CD4-positive, alpha-beta T cell treated with Interferon gamma for 1 hour (primary cell): ENCODE data around the gene ARSG.
"Not testable (repeated sequence)": the region's sequence is repeated elsewhere in the genome, so short reads cannot be mapped to it uniquely, and the experiment has no call there.

Source experiments
- DNase-seq: peaks from one replicate; pipeline ENCODE4 v3.0.0-alpha.2; 2020

The ARSG gene

DNA sequence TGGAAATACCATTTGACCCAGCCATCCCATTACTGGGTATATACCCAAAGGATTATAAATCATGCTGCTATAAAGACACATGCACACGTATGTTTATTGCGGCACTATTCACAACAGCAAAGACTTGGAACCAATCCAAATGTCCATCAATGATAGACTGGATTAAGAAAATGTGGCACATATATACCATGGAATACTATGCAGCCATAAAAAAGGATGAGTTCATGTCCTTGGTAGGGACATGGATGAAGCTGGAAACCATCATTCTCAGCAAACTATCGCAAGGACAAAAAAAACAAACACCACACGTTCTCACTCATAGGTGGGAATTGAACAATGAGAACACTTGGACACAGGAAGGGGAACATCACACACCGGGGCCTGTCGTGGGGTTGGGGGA lies 9.3 kb upstream of the ARSG start:
- DNase-seq: not testable (repeated sequence)

DNA sequence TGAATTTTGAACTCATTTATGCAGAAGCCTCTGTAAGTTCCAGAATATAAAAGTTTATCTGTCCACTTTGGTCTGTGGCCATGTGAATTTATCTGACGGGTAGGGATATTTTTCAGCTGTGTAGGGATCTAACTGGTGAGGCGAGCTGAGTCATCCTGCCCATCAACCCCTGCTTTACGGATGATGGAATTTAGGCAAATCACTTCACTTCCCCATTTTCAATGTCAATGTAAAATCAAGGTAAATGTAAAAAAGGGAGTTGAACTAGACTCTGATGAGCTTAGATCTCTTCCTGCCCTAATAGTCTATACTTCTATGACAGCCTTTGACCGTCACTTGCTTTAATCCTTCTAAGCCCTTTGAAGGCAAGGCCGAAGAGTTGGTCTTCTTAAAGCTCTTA lies 2.9 kb upstream of the ARSG start:
- DNase-seq: peak; percentile 43

DNA sequence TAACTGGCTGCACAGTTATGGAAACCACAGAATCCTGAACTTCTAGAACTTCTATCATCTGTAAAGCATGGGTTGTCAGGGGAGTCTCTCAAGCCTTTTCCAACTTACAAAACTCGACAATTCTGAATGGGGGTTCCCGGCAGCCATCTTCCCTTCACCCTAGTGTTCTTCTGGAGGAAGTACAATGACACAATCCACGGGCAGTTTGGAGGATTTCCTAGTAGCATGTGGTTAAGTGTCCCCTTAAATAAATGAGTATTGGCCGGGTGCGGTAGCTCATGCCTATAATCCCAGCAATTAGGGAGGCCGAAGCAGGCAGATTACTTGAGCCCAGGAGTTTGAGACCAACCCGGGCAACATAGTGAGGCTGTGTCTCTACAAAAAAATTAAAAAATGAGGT lies 2.5 kb upstream of the ARSG start:
- peak; percentile 48 for DNase-seq

DNA sequence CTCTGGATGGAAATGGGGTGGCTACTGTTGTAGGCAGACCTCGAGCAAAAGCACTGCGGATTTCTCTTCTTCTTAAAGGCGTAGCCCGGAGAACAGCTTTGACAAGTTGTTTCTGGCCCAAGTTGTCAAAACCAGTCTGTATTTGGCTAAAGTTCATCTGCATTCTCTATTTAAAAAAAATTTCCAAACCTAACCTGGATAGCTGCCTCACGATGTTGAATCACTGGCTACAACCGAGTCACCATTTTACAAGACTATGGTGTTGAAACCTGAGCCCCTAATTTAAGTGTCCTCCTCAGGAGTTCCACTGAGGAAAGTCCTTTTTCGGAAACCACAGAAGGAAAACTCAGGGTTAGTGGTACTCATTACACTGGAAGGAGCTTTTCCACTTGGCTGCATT lies 1.8 kb upstream of the ARSG start:
- DNase-seq: no peak

DNA sequence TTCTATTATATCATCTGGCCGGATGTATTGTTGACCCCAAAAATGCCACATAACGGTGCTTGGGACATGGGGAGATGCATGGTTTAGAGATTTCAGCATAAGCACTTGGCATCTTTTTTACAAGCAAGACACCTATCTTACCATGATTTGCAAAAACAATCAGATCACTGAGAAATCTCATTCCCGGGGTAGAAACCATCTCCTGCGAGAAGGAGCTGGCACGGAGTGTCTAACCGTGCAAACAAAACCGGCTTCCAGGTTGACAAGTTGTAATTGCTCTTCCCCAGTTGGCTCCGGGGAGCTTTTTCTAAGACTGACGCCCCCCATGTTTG lies 1.4 kb upstream of the ARSG start:
- no peak for DNase-seq

DNA sequence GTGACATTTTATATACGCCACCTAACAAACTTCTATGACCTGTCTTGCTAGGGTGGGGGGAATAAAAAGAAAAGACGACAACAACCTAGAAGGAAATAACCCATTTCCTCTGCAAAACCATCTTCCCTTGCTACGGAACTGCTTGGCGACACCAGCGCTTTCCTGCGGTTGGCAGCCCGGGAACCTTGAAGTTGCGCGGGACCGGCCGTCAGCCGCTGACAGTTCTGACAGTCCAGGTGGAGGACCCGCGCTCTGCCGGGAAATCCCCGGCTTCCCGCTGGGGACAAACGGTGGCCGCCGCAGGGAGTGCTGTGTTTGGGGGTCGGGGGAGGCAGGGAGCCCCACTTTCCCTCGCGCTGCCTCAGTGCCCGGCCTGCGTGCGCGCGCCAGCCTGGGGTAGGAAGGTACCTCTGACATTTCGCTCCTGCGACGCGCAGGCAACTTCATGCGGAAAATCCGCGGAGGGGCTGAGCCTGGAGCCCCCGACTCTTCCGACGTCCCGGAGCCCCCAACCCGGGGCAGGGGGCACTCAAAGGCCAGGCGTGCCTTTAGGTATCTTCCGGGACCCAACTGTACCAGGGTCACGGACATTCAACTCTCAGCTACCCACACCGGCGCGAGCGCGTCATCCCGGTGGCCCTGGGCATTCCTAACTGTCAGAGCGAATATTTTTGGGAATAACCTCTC lies 884 bp upstream of the ARSG start:
- DNase-seq: peak; percentile 69

DNA sequence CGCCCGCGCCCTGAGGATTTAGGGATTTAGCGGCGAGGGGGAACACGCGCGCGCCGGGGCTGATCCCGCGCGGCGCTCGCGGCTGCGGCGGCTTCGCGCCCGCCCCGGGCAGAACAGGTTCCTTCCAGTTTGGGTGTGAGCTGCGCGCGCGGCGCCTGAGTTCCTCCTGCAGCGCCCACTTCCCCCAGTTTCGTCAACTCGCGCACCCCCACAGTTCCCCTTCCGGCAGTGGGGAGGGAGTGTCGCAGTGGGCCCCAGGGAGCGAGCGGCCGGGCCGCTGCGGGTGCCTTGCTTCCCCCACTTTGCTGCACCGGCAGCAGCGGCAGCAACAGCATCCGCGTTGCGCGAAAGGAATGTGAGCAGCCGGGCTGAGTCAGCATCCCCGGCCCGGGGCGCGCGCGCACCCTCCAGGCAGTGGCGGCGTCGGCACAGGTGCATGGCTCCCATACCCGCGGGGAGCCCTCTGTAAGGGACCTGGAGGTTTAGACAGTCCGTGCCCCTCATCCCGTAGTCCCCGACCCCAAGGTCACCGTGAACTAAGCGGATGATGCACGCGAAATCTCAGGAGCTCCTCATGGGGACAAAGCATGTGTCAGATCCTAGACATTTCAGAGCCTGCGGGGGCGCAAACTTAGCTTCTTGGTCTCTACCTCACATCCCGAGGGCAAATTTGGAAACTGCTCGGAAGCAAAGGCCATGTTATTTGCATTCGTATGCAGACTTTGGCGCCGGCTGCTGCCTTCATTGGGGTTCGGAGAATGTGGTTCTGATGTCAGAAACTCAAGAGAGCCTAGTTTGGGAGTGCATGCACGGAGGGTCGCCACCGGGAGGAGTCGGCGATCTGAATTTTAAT lies 767 bp downstream of the ARSG start:
- peak; percentile 95 for DNase-seq

DNA sequence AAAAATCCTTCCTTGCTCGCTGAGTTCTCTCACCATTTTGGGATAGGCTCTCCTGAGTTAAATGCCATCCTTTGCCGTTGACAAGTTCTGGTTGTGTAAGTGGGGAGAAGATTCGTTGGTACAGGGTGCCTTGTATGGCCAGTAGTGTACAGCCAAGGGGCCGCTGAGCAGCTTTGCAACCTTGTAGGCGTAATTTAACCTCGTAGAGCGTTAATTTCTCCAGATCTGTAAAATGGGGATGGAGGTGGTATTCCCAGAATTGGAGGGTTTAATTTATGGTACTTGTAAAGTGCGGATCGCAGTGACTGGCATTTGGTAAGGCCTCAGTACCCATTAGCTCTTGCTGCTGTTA lies 1.4 kb downstream of the ARSG start:
- DNase-seq: no peak

DNA sequence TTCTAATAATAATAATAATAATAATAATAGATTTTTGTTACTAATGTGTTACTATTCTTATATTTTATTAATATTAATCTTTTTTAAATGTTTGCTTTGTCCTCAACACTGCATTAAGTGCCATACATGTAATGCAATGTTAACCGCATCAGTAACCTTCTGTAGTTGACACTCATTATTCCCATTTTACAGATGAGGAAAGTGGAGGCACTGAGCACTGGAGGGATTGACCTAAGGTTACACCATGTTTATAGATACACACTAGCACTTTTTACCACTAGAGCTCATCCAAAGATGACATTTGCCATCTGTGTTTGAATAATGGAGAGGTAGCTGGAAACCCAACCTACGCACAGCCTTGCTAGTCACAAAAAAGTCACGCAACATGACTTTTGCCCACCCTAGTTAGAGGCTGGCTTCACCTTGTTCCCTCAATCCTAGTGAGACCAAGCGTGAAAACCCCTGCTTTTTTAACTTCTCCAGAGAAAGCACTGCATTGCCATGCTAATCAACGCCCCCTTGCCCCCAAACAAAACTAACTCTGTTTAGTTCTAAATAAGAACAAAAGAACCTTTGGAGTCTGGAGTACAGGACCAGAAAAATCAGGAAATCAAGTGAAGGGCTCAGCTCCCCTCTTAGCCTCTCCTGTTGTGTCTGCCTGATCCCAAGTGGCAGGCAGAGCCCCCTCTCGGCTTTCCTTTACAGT lies 2.3 kb downstream of the ARSG start:
- no peak for DNase-seq

DNA sequence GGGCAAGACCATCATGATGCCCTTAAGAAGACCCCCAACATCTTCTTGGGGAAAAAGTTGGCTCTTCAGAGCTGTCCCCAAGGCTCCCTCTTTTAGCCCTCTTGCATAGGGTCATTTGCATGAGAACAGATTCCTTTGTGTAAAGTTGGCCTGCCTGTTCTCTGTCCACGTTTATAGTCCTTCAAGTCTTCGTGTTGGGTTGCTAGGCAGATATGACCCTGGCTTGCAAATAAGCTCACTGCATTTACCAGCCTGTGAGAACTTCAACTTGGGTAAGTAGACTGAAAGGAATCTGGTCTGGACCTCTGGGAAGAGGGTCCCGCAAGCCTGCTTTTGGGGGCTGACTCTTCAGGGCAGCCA lies 2.9 kb downstream of the ARSG start:
- no peak for DNase-seq

DNA sequence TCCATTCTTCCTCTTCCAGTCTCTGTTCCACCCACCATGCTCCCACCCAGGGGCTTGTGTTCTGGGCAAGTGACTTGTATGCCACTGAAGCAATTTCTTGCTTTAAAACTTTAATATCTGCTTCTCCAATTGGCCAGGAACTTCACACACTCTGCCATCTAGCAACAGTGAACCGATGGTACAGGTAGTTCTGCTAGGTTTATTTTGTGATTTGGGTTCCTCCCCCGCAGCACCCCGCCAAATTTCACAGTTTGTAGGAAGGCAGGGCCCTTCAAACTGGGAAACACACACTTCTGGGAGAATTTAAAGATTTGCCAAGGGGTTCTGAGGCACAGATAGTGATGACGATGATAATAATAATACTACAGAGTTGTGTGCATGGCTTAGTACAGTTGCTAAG lies 3.3 kb downstream of the ARSG start:
- DNase-seq: no peak

DNA sequence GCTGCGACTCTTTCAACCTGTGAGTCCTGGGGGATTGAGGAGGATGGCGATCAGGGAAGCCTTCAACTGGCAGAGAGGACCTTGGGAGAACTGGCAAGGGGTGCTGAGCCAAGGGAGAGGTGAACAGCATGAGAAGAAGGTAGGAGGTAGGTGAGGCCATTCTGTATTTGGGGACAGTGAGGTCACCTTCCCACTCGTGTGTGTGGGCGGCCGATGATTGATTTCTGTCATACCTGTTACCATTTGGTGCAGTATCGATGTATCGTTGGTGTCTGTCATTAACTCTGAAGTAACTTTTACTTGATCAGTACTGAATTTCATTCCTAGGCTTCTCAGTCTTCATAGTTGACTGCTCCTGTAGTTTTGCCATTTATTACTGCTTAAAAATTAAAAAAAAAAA lies 3.8 kb downstream of the ARSG start:
- no peak for DNase-seq

DNA sequence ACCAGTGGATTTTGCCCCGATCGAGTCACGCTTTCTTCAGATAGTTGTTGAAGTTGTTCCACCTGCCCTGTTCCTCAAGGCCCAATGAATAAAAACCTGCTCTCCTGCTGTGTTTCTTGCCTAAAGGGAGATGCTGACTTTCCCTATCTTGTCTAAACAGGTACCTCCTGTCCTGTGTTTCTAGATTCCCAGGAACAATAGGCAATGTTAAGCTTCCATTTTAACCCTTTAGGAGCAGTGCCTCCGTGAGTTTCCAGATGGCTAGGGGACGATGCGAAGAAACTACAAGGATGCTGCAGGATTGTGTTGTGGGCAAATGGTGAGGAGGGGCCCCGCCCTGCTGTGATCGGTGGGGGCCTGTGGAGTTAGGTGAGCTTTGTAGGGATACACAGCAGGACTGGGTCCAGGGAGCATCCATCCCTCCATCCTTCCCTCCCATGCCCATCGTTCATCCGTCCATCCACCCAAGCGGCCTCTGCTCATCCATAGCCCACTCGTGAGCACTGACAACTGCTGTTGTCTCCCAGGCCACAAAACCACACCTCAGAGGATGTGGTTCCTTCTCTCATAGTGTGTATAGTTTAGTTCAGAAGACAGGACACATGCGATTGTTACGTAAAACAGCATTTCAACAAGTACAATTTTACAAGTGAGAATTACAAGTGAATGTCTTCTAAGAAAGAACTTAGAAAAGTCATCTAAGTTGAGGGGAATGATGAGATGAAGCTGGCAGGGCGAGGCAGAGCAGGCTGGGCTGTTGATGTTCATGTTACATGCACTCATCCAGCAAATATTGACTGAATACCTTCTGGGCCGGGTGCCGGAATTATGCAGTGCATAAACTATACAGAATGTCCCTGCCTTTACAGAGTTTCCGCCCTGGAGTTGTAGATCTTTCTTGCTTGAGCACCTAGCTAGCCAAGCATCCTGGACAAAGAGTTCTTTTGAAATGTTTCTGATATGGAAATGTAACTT lies 5.2 kb downstream of the ARSG start:
- DNase-seq: peak; percentile 53

DNA sequence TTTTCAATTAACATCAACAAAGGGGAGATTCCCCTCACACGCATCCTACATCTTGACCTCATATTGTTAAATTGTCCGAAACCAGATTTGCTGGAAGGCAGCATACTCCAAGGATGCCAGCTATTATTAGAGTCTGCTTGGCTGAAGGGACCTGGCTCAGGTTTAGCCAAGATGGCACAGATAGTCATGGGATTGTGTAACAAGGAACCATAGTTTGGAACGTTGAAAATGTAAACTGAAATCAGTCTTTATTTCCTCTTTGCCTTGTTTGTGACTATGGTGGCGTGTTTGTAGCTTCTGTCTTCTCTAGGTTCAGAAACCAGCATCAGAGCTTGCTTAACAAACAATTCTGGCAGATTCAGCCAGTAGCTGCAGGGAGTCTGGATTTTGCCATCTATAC lies 5.9 kb downstream of the ARSG start:
- no peak for DNase-seq

DNA sequence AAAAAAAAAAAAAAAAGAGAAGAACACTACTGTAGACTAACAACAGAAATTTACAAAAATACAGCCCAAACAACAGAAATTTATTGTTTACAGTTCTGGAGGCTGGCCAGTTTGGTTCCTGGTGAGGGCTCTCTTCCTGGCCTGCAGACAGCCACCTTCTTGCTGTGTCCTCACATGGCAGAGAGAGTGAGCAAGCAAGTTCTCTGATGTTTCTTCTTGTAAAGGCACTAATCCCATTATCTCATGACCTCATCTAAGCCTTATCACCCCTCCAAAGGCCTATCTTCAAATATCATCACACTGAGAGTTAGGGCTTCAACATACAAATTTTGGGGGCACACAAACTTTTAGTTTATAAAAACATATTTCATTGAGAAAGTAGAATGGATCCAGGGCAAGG lies 7.3 kb downstream of the ARSG start:
- no peak for DNase-seq

DNA sequence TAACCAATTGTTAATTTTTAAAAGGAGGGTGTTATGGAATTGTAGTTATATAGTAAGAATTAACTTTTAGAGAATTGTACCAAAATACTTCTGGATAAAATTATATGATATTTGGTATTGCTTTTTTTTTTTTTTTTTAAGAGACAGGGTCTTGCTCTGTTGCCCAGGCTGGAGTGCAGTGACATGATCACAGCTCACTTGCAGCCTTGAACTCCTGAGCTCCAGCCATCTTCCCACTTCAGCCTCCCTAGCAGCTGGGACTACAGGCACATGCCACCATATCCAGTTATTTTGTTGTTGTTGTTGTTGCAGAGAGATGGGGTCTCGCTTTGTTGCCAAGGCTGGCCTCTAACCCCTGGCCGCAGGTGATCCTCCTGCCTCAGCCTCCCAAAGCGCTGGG lies 8.5 kb downstream of the ARSG start:
- no peak for DNase-seq

DNA sequence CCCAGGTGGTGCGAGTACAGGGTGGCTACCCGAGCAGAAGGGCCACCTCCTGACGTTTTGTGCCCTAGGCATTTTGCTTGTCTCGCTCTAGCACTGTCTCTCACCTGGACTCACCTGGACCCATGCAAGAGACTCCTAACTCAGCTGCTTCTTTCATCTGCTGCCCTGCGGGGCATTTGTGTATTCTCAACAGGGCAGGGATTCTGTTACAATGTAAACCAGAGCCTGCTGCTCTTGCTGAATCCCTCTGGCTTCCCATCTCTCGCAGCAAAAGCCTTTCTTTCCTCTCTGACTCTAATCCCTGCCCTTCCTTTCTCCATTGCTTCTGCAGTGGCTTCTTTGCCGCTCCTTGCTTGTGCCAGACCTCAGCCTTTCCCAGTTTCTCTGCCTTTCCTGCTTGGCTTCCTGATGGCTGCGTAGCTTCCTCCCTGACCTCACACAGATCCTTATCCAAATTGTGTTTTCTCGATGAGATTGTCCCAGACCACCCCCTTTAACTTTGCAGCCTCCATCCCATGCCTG lies 10.2 kb downstream of the ARSG start:
- DNase-seq: no peak

DNA sequence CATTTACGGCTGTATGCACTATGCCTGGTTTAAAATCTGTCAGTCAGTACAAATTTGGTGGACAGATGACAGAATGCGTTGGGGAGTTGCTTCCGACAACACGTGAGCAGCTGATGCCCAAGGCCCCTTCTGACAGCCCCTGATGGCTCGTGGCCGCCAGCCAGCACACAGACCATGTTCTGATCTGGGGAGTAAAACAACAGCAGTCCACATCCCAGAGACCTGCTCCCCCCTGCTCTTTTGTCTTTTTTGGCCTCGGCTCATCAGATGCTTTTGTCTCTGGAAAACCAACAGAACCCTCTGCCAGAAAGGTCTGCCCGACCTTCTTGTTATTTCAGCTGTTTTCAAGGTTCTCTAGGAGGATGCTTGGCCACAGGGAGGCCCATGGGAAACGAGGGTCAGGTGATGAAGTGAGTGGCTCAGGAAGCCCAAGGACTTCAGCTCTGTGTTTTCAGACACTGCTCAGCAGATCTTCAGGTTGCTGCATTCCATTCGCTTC lies 10.8 kb downstream of the ARSG start:
- DNase-seq: no peak

DNA sequence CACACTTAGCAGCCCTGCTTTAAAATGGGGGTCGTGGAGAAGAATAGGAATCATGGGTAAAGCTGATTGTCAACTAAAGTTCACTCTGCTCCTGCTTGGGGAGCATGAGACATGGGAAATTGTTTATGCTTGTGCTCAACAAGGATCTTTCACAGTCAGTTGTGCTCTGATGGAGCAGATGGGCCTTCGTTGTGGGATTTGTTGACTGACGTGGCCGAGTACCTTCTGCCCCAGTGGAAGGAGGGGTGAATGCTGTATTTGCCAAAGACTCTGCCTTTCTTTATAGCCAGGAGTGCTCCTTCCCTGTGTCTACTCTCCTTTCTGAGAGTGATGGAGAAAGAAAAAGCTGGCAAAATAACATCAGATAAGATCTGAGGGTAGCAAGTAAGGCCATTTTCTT lies 11.4 kb downstream of the ARSG start:
- DNase-seq: no peak

DNA sequence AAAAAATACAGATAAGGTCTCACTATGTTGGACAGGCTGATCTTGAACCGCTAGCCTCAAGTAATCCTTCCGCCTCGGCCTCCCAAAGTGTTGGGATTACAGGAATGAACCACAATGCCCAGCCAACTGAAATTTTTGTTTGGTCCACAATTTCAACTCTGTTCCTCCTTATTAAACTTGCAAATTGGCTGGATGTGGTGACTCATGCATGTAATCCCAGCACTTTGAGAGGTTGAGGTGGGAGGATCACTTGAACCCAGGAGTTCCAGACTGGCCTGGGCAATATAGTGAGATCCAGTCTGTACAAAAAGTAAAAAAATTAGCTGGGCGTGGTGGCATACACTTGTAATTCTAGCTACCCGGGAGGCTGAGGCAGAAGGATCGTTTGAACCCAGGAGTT lies 13.4 kb downstream of the ARSG start:
- no peak for DNase-seq

DNA sequence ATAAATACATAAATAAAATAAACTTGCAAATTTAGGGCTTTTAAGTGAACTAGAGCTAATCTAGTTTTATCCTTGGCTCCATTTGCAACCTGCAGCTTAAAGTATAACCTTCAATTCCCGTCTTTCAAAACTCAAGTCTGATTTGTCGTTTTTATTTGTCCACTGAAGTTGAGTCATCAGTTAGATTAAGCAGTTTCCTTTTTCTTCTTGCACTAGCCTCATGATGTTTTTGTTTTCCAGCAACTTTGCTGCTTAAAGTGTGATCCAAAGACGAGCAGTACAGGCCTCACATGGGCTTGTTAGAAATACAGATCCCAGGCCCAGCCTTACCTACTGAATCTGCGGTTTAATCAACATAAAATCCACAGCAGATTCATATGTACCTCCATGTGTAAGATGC lies 13.8 kb downstream of the ARSG start:
- no peak for DNase-seq

DNA sequence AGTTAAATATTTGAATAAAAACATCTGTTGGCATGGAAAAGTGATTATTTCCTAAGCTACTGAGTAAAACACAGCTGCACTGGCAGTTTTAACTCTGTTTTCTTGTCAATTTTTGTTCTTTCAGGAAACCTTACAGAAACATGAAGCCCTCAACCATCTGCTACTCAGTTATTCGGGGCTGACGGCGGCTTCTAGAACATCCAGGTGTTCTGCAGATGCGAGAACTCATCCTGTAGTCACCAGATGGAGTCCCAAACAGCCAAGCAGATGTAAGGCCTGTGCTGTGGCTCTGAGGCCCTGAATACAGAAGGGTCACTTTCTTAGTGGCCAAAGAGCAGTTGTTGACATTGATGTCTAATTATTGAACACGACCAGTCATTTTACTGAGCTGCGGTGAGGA lies 15.5 kb downstream of the ARSG start:
- no peak for DNase-seq

DNA sequence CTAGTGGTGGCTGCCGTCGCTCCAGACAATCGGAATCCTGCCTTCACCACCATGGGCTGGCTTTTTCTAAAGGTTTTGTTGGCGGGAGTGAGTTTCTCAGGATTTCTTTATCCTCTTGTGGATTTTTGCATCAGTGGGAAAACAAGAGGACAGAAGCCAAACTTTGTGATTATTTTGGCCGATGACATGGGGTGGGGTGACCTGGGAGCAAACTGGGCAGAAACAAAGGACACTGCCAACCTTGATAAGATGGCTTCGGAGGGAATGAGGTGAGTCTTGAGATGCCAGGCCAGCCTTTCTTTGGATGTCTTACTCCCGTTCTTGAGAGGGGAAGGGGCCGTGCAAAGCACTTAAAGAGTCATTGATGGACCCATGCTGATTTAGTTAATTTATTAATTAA lies 16.1 kb downstream of the ARSG start:
- no peak for DNase-seq
